Endodermal cell (in vitro differentiated cells): ENCODE results near the gene UTS2B. TPM values are rescaled to one million over a fixed set of nuclear protein-coding genes. Genes with fewer than 3 reads are reported as not detected.
A peak's percentile ranks its signal among the peaks of the same experiment; 100 is the strongest.

Experiments used
- DNase-seq: peaks from one replicate; pipeline ENCODE4 v3.0.0-alpha.2; 2017
- H3K27ac ChIP-seq: 2 replicates; pipeline ENCODE4 v1.5.1; 2013; ENCODE audit warnings: mild to moderate bottlenecking, low read depth, low read length, moderate library complexity
- H3K27me3 ChIP-seq: 2 replicates; pipeline ENCODE4 v1.6.1; 2013; ENCODE audit warnings: mild to moderate bottlenecking, low read length, moderate library complexity; ENCODE audit not compliant: insufficient read depth, control insufficient read depth, poor library complexity, severe bottlenecking
- H3K36me3 ChIP-seq: 2 replicates; pipeline ENCODE4 v1.7.0; 2013; ENCODE audit warnings: mild to moderate bottlenecking, low read length, moderate library complexity; ENCODE audit not compliant: control insufficient read depth, insufficient read depth
- H3K4me1 ChIP-seq: one replicate; pipeline ENCODE4 v1.7.0; 2013; ENCODE audit warnings: low read length; ENCODE audit not compliant: control insufficient read depth, insufficient read depth
- H3K4me3 ChIP-seq: 2 replicates; pipeline ENCODE4 v1.5.1; 2013; ENCODE audit warnings: mild to moderate bottlenecking, low read length, moderate library complexity
- H3K9ac ChIP-seq: 2 replicates; pipeline ENCODE4 v1.6.1; 2013; ENCODE audit warnings: mild to moderate bottlenecking, low read length, moderate library complexity; ENCODE audit not compliant: poor library complexity, severe bottlenecking; ENCODE audit errors: extremely low read depth
- H3K9me3 ChIP-seq: 2 replicates; pipeline ENCODE4 v1.6.1; 2013; ENCODE audit warnings: mild to moderate bottlenecking, low read length, moderate library complexity; ENCODE audit not compliant: control insufficient read depth
- H3K27ac Mint-ChIP-seq: 2 replicates; pipeline ENCODE4 v1.8.0; 2020; ENCODE audit warnings: mixed read lengths
- H3K27me3 Mint-ChIP-seq: 2 replicates; pipeline ENCODE4 v1.8.0; 2021; ENCODE audit warnings: mild to moderate bottlenecking, mixed read lengths; ENCODE audit not compliant: insufficient read depth
- H3K36me3 Mint-ChIP-seq: 2 replicates; pipeline ENCODE4 v1.8.0; 2020; ENCODE audit warnings: low read depth, mixed read lengths
- H3K4me1 Mint-ChIP-seq: 2 replicates; pipeline ENCODE4 v1.8.0; 2020; ENCODE audit warnings: mixed read lengths
- H3K4me3 Mint-ChIP-seq: 2 replicates; pipeline ENCODE4 v1.8.0; 2020; ENCODE audit warnings: mild to moderate bottlenecking, moderate library complexity, mixed read lengths
- H3K9me3 Mint-ChIP-seq: 2 replicates; pipeline ENCODE4 v1.8.0; 2020; ENCODE audit warnings: mild to moderate bottlenecking, mixed read lengths
- WGBS, 2 experiments: methylation state at CpG; one replicate each; pipeline versions ENCODE4 v1.1.5 to v1.1.7; 2013; ENCODE audit warnings: missing lambda C conversion rate in 2 of 2, mixed read lengths in 1 of 2; ENCODE audit not compliant: insufficient coverage in 1 of 2, insufficient read length in 1 of 2; 5-methylcytosine and 5-hydroxymethylcytosine counted together
- total RNA-seq, 2 donors: library from RNA; stranded (reverse); fragmentation: NEBNext Ultra II Directional in 1 of 2; extraction: Animal tissue kit (Norgen Biotek cat#: 25700) in 1 of 2; gene quantifications; 2 replicates in 1 of 2; 3 replicates in 1 of 2; pipeline ENCODE4 v1.2.1, GENCODE V29; 2021
- TF ChIP-seq, protein P1 (sequence below): fragments of 200-600 bp; sonication (generic); conservative IDR thresholded peaks from 2 replicates; pipeline ENCODE4 v1.5.0; 2021; ENCODE audit warnings: antibody characterized with exemption, mild to moderate bottlenecking

Gene UTS2B
- total RNA-seq, 2 donors from 2014 or later: 0.90 TPM; not detected in 1

DNA sequence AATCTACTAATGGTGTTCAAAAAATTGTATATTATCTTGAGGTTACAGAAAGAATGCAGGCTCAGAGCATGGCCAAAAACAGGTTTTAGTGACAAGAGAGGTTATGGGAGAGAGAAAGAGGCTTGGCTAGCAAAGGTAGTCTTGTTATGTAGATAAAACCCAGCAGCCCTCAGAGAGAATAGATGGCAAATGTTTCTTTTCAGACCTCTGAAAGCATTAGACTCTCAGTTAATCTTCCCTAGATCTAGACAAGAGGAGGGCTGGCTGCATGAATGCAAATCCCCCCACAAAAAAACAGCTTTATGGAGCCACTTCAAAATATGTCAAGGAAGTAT is 69.1 kb downstream of the UTS2B start:
- Histone ChIP-seq H3K27me3 (no peaks in the 10 kb centered on the region), H3K4me1 (peaks cover 5% of the 10 kb centered on the region), H3K9me3 (no peaks in the 10 kb centered on the region), H3K4me3 (no peak overlapping the region), H3K9ac (no peak overlapping the region), H3K27ac (no peak overlapping the region), H3K36me3 (no peaks in the 10 kb centered on the region)
- Mint-ChIP-seq H3K27me3 (no peaks in the 10 kb centered on the region), H3K9me3 (no peaks in the 10 kb centered on the region), H3K4me1 (peaks cover 25% of the 10 kb centered on the region), H3K27ac (peak overlapping the region; percentile 66), H3K4me3 (no peak overlapping the region), H3K36me3 (no peaks in the 10 kb centered on the region)
- no peak for DNase-seq
- TF ChIP-seq, protein P1, sequence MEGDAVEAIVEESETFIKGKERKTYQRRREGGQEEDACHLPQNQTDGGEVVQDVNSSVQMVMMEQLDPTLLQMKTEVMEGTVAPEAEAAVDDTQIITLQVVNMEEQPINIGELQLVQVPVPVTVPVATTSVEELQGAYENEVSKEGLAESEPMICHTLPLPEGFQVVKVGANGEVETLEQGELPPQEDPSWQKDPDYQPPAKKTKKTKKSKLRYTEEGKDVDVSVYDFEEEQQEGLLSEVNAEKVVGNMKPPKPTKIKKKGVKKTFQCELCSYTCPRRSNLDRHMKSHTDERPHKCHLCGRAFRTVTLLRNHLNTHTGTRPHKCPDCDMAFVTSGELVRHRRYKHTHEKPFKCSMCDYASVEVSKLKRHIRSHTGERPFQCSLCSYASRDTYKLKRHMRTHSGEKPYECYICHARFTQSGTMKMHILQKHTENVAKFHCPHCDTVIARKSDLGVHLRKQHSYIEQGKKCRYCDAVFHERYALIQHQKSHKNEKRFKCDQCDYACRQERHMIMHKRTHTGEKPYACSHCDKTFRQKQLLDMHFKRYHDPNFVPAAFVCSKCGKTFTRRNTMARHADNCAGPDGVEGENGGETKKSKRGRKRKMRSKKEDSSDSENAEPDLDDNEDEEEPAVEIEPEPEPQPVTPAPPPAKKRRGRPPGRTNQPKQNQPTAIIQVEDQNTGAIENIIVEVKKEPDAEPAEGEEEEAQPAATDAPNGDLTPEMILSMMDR: no peak

DNA sequence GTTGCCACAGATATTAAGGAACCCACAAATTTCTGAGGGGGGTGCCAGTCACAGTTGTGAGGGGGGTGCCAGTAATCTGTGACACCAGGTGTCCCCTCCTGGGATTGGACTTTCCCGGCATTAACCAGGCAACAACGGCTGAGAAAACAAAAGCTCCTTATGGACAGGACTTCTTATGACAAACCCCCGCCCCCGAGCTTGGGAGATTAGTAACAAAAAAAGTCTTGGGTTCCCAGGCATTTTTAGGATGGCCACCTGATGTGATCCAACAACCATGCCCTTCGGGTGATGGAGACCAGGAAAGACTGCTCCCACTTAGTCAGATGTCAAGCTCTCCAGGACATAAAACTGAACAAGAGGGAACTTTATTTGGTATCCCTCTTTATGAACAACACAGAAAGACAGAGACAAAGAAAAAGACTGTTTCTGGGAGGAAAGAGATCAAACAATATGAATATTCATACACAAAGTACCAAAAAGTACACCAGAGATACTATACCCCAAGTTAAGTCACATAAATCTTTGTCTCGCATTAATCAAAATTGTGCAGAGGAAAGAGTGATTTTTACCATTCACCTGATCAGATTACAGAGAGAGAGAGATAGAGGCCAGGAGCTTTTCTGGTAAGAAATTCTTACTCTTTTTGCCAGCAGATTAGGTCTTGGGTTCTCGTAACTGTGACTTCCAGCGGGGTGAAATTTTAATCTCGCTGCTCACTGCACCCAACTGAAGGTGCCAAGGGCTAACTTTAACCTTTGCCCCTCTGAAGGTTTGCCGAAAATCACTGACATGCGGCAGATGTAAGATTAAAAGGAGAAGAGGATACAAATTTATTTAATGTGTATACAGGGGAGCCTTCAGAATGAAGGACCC is 69.7 kb downstream of the UTS2B start:
- Histone ChIP-seq H3K9me3 (no peaks in the 10 kb centered on the region), H3K4me3 (no peak overlapping the region), H3K9ac (no peak overlapping the region), H3K27me3 (no peaks in the 10 kb centered on the region), H3K27ac (no peak overlapping the region), H3K36me3 (no peaks in the 10 kb centered on the region), H3K4me1 (peaks cover 5% of the 10 kb centered on the region)
- Mint-ChIP-seq H3K27me3 (no peaks in the 10 kb centered on the region), H3K4me3 (no peak overlapping the region), H3K4me1 (peaks cover 25% of the 10 kb centered on the region), H3K27ac (peak overlapping the region; percentile 66), H3K9me3 (no peaks in the 10 kb centered on the region), H3K36me3 (no peaks in the 10 kb centered on the region)
- TF ChIP-seq, protein P1: no peak
- peak; percentile 61 for DNase-seq
- 73 to 79% methylated on average over 5 to 11 of the region's 11 CpGs for WGBS, 2 experiments

DNA sequence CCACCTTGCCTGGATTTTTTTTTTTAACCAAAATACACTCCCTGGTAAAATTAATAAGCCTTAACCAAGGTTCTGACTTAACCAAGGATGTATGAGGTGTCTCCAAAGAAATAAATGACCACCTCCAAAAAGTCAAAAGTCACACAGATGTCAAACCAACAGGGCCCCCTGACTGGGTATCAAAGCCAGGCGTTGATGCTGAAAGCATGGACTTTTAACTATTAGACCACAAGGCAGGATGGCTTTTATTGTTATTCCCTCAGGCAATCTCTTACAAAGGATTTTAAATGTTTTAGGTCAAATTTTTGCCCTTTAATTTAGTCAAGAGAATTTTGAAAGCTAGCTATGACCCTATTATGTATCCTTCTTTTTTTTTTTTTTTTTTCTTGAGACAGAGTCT is 70.8 kb downstream of the UTS2B start:
- H3K4me1 Mint-ChIP-seq: peaks cover 29% of the 10 kb centered on the region
- WGBS, 2 experiments: 96 to 100% methylated on average over 1 of the region's 1 CpG
- H3K9ac ChIP-seq: no peak overlapping the region

More for the DNA sequence above, 70.8 kb downstream of the UTS2B start:
- Mint-ChIP-seq H3K4me3 (no peak overlapping the region), H3K36me3 (no peaks in the 10 kb centered on the region), H3K27ac (no peak overlapping the region), H3K27me3 (no peaks in the 10 kb centered on the region), H3K9me3 (no peaks in the 10 kb centered on the region)
- Histone ChIP-seq H3K4me3 (no peak overlapping the region), H3K27me3 (no peaks in the 10 kb centered on the region), H3K27ac (no peak overlapping the region), H3K9me3 (no peaks in the 10 kb centered on the region), H3K4me1 (peaks cover 5% of the 10 kb centered on the region), H3K36me3 (no peaks in the 10 kb centered on the region)
- TF ChIP-seq, protein P1: no peak
- DNase-seq: no peak
